GM12878 (cell line): Measurements from ENCODE around the gene PRDX3. TPM values are rescaled to one million over a fixed set of nuclear protein-coding genes. Genes with fewer than 3 reads are reported as not detected.

Experiments
- ATAC-seq: fragments of 200-7000 bp; cut with Tn5 transposase; 3 replicates; pipeline ENCODE4 v1.9.1; 2020; ENCODE audit warnings: mild to moderate bottlenecking, moderate library complexity
- BruUV-seq: library from RNA; stranded (reverse); fragments of 400-500 nt; replicated peaks from 2 replicates; lab custom pipeline; 2021; lab: Mats Ljungman, UMichigan
- CTCF ChIA-PET: fragments of 300-600 bp; sonication (Branson Sonifier 250); formaldehyde crosslinking; extraction: SDS; loops from one replicate; lab custom pipeline; 2021; ENCODE audit warnings: inconsistent platforms; lab: Yijun Ruan, JAX
- POLR2A ChIA-PET: fragments of 350-600 bp; formaldehyde crosslinking; extraction: SDS; loops from one replicate; lab custom pipeline; 2021; ENCODE audit warnings: inconsistent platforms; lab: Charles Lee
- RAD21 ChIA-PET: fragments of 300-600 bp; sonication (Branson Sonifier 250); formaldehyde crosslinking; loops from one replicate; lab custom pipeline; 2023; ENCODE audit warnings: antibody characterized with exemption; ENCODE audit not compliant: unreplicated experiment; lab: Charles Lee
- SMC1A ChIA-PET: fragments of 300-600 bp; sonication (Branson Sonifier 250); formaldehyde crosslinking; loops from one replicate; lab custom pipeline; 2023; ENCODE audit not compliant: unreplicated experiment, uncharacterized antibody; lab: Charles Lee
- DNase-seq: peaks from one replicate; pipeline ENCODE4 v3.0.0-alpha.2; 2011; ENCODE audit warnings: low read depth, low spot score
- FAIRE-seq: peaks from 3 replicates; lab custom pipeline; 2011; peaks lifted over from hg19 to GRCh38; lab: Jason Lieb, UNC
- H2AFZ ChIP-seq: 2 replicates; pipeline ENCODE4 v1.6.0; 2011; ENCODE audit warnings: low read depth, low read length, control low read depth; ENCODE audit not compliant: control insufficient read depth
- H3K27ac ChIP-seq: 2 replicates; pipeline ENCODE4 v1.5.1; 2011; ENCODE audit warnings: control low read depth; ENCODE audit not compliant: control insufficient read depth, insufficient read depth
- H3K27me3 ChIP-seq, 2 experiments: replicated peaks in 1 of 2; 2 replicates each; pipeline versions ENCODE4 v1.6.0 to v1.6.1; 2011; ENCODE audit warnings: low read length in 1 of 2; ENCODE audit not compliant: control insufficient read depth in 2 of 2, insufficient read depth in 2 of 2
- H3K36me3 ChIP-seq, 2 experiments: 2 replicates each; pipeline ENCODE4 v1.5.1; 2011; ENCODE audit warnings: low read length in 1 of 2; ENCODE audit not compliant: control insufficient read depth in 2 of 2, insufficient read depth in 2 of 2
- H3K4me1 ChIP-seq: 2 replicates; pipeline ENCODE4 v1.6.1; 2011; ENCODE audit warnings: mild to moderate bottlenecking, low read length, moderate library complexity, mixed read lengths; ENCODE audit not compliant: control insufficient read depth, insufficient read depth
- H3K4me2 ChIP-seq: 2 replicates; pipeline ENCODE4 v1.6.0; 2011; ENCODE audit warnings: control low read depth; ENCODE audit not compliant: control insufficient read depth, insufficient read depth
- H3K4me3 ChIP-seq: fragments of 200-600 bp; sonication (generic); 2 replicates; pipeline ENCODE4 v1.5.1; 2016
- H3K79me2 ChIP-seq: 2 replicates; pipeline ENCODE4 v1.6.0; 2011; ENCODE audit warnings: low read length; ENCODE audit not compliant: control insufficient read depth, insufficient read depth
- H3K9ac ChIP-seq: 2 replicates; pipeline ENCODE4 v1.8.0; 2011; ENCODE audit warnings: low read length, control low read depth, mixed read lengths; ENCODE audit not compliant: control insufficient read depth, insufficient read depth
- H3K9me3 ChIP-seq: replicated peaks from 3 replicates; pipeline ENCODE4 v1.5.1; 2011; ENCODE audit warnings: mild to moderate bottlenecking, low read length; ENCODE audit not compliant: control insufficient read depth, insufficient read depth
- H4K20me1 ChIP-seq: 2 replicates; pipeline ENCODE4 v1.6.0; 2011; ENCODE audit not compliant: control insufficient read depth, insufficient read depth
- CBFB ChIP-seq: IDR thresholded peaks from 2 replicates; pipeline ENCODE4 v1.6.1; 2016; ENCODE audit warnings: antibody characterized with exemption, low read depth
- CBX3 ChIP-seq: fragments of 200-600 bp; sonication (generic); IDR thresholded peaks from 2 replicates; pipeline ENCODE4 v1.6.1; 2016; ENCODE audit warnings: low read depth, borderline replicate concordance
- CREB1 ChIP-seq: IDR thresholded peaks from 2 replicates; pipeline ENCODE4 v1.6.1; 2012; ENCODE audit warnings: low read depth, mild to moderate bottlenecking, inconsistent platforms
- HSF1 ChIP-seq: fragments of 150-350 bp; IDR thresholded peaks from 2 replicates; pipeline ENCODE4 v1.6.1; 2014; ENCODE audit warnings: mild to moderate bottlenecking, low read depth, low read length
- IRF4 ChIP-seq: IDR thresholded peaks from 2 replicates; pipeline ENCODE4 v1.6.1; 2011; ENCODE audit warnings: low read depth, low read length
- NR2C2 ChIP-seq: IDR thresholded peaks from 2 replicates; pipeline ENCODE4 v1.6.1; 2011; ENCODE audit warnings: borderline replicate concordance, low read depth; ENCODE audit not compliant: control insufficient read depth, insufficient read length
- PML ChIP-seq: IDR thresholded peaks from 2 replicates; pipeline ENCODE4 v1.6.1; 2012; ENCODE audit warnings: low read length, inconsistent platforms
- POU2F2 ChIP-seq: IDR thresholded peaks from 3 replicates; pipeline ENCODE4 v1.6.1; 2011; ENCODE audit warnings: low read depth, mild to moderate bottlenecking, low read length, borderline replicate concordance
- RB1 ChIP-seq: fragments of 450-650 bp; formaldehyde crosslinking; IDR thresholded peaks from 2 replicates; pipeline ENCODE4 v1.6.1; 2017; ENCODE audit warnings: mild to moderate bottlenecking, borderline replicate concordance
- RBBP5 ChIP-seq: fragments of 200-600 bp; sonication (generic); conservative IDR thresholded peaks from 2 replicates; pipeline ENCODE4 v1.6.1; 2016
- RFX5 ChIP-seq: IDR thresholded peaks from 2 replicates; pipeline ENCODE4 v1.6.1; 2011; ENCODE audit warnings: low read depth, low read length, improper control_type of control experiment
- SP1 ChIP-seq: IDR thresholded peaks from one replicate; pipeline ENCODE4 v1.6.1; 2011; ENCODE audit warnings: low read depth, low read length
- SUZ12 ChIP-seq: fragments of 200-600 bp; sonication (generic); IDR thresholded peaks from one replicate; pipeline ENCODE4 v1.6.1; 2018; ENCODE audit warnings: antibody characterized with exemption, mild to moderate bottlenecking; ENCODE audit not compliant: unreplicated experiment
- TARDBP ChIP-seq: IDR thresholded peaks from 2 replicates; pipeline ENCODE4 v1.6.1; 2016; ENCODE audit warnings: borderline replicate concordance
- WGBS: methylation state at CpG from one replicate; pipeline ENCODE4 v1.1.6; 2016; ENCODE audit warnings: low lambda C conversion rate; ENCODE audit not compliant: insufficient replicate concordance, insufficient coverage; ENCODE audit errors: missing lambda C conversion rate; 5-methylcytosine and 5-hydroxymethylcytosine counted together
- in situ Hi-C: fragments of 300-500 bp; cut with MboI; formaldehyde crosslinking; loops from 9 replicates; pipeline ENCODE4 v1.14.3; 2018; ENCODE audit warnings: mixed read lengths
- intact Hi-C: fragments of 100-400 bp; cut with micrococcal nuclease; formaldehyde crosslinking; loops from one replicate; pipeline ENCODE4 v1.14.2; 2022; ENCODE audit not compliant: unreplicated experiment
- polyA plus RNA-seq, 11 experiments: library from polyadenylated mRNA; depleted of rRNA in 4 of 11; unstranded in 6 of 11; stranded (reverse) in 5 of 11; fragments of >200 nt; fragmentation: Nextera tagmentation in 4 of 11; fragmentation: Illumina TruSeq in 1 of 11; extraction: Ambion mirVana in 4 of 11; extraction: Trizol in 1 of 11; gene quantifications; 1 replicate in 1 of 11; 2 replicates in 10 of 11; pipeline versions ENCODE4 v1.2.1 to v1.2.3, GENCODE V29; 2011 to 2016; ENCODE audit warnings: inconsistent platforms in 2 of 11, missing spikeins in 2 of 11, low read depth in 1 of 11
- total RNA-seq, 4 experiments: library from RNA; depleted of rRNA in 3 of 4; stranded (reverse); fragments of >200 nt in 3 of 4; fragmentation: Illumina TruSeq in 1 of 4; extraction: Trizol in 1 of 4; gene quantifications; 2 replicates each; pipeline versions ENCODE4 v1.2.1 to v1.2.3, GENCODE V29; 2013 to 2021
- TF ChIP-seq, protein P1 (sequence below): fragments of 450-650 bp; IDR thresholded peaks from 2 replicates; pipeline ENCODE4 v1.6.1; 2014; ENCODE audit warnings: mild to moderate bottlenecking

Gene PRDX3
- total and polyA plus RNA-seq, 10 of the 15 experiments (the other 5 are each of a cell fraction or from before 2014, with no cell fraction given) = 195 to 1,431 (median 398) TPM

DNA sequence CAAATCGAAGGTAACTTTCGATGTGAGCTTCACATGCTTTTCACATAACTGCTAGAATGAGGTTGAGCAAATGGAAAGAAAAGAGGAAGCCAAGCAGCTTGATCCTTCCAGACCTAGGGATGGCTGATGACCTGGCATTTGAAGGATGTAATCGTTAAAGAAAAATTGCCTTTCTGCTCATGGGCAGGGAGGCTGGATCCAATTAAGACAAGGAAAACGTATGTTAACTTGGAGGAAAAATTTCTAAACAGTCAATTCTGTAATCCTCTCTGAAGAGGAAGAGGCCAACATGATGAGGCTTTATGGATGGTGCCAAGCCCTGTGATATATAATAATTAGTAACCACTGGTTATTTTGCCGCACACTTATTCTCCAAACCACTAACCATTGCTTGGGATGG, 41.3 kb upstream of the PRDX3 start:
- WGBS = 95% methylated on average over 5 of the region's 5 CpGs
- ATAC-seq (no peak), FAIRE-seq (no peak), DNase-seq (no peak)
- CTCF ChIA-PET = interaction anchor here (0.9 to 4.1 kb wide), 2 partner anchors 10 to 270 kb away, joined by 3 to 23 read pairs; no protein-coding TSS in a partner anchor
- H2AFZ ChIP-seq = no peak overlapping the region
- TF ChIP-seq PML (no peak), IRF4 (no peak), SP1 (no peak), RB1 (no peak), POU2F2 (no peak), TARDBP (no peak), RBBP5 (no peak), HSF1 (no peak), NR2C2 (no peak), CBX3 (no peak), CBFB (no peak), CREB1 (no peak), SUZ12 (no peak), RFX5 (no peak)
- TF ChIP-seq, protein P1, sequence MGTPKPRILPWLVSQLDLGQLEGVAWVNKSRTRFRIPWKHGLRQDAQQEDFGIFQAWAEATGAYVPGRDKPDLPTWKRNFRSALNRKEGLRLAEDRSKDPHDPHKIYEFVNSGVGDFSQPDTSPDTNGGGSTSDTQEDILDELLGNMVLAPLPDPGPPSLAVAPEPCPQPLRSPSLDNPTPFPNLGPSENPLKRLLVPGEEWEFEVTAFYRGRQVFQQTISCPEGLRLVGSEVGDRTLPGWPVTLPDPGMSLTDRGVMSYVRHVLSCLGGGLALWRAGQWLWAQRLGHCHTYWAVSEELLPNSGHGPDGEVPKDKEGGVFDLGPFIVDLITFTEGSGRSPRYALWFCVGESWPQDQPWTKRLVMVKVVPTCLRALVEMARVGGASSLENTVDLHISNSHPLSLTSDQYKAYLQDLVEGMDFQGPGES = no peak
- H3K9ac ChIP-seq = no peak overlapping the region
- intact Hi-C loops (no loop called here), in situ Hi-C loops (no loop called here)
- H3K4me1 ChIP-seq = 0 out of 2 replicates have a peak, but pooled peaks cover 2% of the 10 kb centered on the region
- no TSS peak for BruUV-seq
- no peak overlapping the region for H3K4me2 ChIP-seq
- no peaks in the 10 kb centered on the region for H3K27me3 ChIP-seq
- POLR2A ChIA-PET = no interaction called here
- no peaks in the 10 kb centered on the region for H3K36me3 ChIP-seq
- peaks cover 3% of the 10 kb centered on the region for H3K79me2 ChIP-seq
- SMC1A ChIA-PET = interaction anchor here (0.7 kb wide), 1 partner anchor 90 kb away, joined by 3 read pairs; no protein-coding TSS in a partner anchor
- H4K20me1 ChIP-seq = no peaks in the 10 kb centered on the region
- no peak overlapping the region for H3K27ac ChIP-seq
- RAD21 ChIA-PET = no interaction called here
- no peak overlapping the region for H3K4me3 ChIP-seq
- no peaks in the 10 kb centered on the region for H3K9me3 ChIP-seq
